K562 treated with DMSO at 1 percent for 4 hours (cell line): ENCODE data around the gene IFI6. TPM values are rescaled to one million over a fixed set of nuclear protein-coding genes. Genes with fewer than 3 reads are reported as not detected.

Source experiments
- total RNA-seq: library from RNA; unstranded; fragments of 300-600 nt; gene quantifications from 2 replicates; pipeline ENCODE4 v1.2.3, GENCODE V29; 2022; ENCODE audit not compliant: insufficient read depth

Gene IFI6, protein sequence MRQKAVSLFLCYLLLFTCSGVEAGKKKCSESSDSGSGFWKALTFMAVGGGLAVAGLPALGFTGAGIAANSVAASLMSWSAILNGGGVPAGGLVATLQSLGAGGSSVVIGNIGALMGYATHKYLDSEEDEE
- 26.8 and 29.7 TPM in 2 replicates for total RNA-seq

GRCh38 chr1:27671964-27672749 is at the start of gene IFI6:
TSS of gene IFI6 (minus strand) at chr1:27672192. CDS start at chr1:27669314, 2,878 bp downstream.

DNA sequence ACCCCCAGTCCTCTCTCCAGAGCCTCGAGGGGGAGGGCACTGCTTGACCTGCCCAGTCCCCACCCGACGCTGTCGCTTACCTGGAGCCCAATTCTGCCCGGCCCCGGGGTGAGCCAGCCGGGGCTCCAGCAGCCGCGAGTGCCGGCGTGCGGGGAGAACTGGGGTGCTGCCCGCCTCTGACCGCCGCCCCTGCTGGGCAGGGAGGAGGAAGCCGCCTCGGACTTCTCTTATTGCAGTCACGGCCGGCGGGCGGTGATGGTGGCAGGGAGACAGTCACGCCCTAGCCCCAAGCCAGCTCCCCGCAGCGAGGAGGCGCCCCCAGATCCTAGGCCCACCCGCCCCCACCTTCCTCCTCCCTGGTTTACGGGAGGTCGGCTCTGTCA is 37.0 kb downstream of the IFI6 start, which contains the start of gene FGR:
TSS of gene FGR (minus strand) at position 201 of the 383 bp plus-strand sequence. CDS start 11,269 bp downstream, outside the sequence.

Other genes starting within 250 kb of the IFI6 start
- gene WASF2, start 182.0 kb downstream of the IFI6 start, total RNA-seq = 69.5 and 73.6 TPM in 2 replicates
- gene AHDC1, start 68.0 kb downstream of the IFI6 start, total RNA-seq = 14.2 and 23.9 TPM in 2 replicates
- gene FGR, start 37.0 kb downstream of the IFI6 start, total RNA-seq = not detected in 2 replicates
- gene FAM76A, start 53.8 kb upstream of the IFI6 start, total RNA-seq = 5.4 and 7.8 TPM in 2 replicates
- gene STX12, start 101.0 kb upstream of the IFI6 start, total RNA-seq = 28.1 and 42.3 TPM in 2 replicates
- 57.8 and 72.2 TPM in 2 replicates for gene PPP1R8, start 158.6 kb upstream of the IFI6 start, total RNA-seq
- gene THEMIS2, start 200.4 kb upstream of the IFI6 start, total RNA-seq = 12.5 and 18.1 TPM in 2 replicates
- 85.9 and 99.1 TPM in 2 replicates for gene RPA2, start 242.4 kb upstream of the IFI6 start, total RNA-seq